Left colon (tissue), 2 donors: ENCODE data around the gene CFAP91. TPM values are rescaled to one million over a fixed set of nuclear protein-coding genes. Genes with fewer than 3 reads are reported as not detected.

Experiments
- ATAC-seq: fragments of 200-7000 bp; cut with Tn5 transposase; one replicate; pipeline ENCODE4 v1.9.1; 2020; ENCODE audit warnings: mild to moderate bottlenecking, moderate library complexity
- DNase-seq, 2 donors: peaks; one replicate each; pipeline ENCODE4 v3.0.0-alpha.2; 2020
- intact Hi-C, 2 donors: fragments of 100-400 bp; cut with DNase I in 1 of 2; cut with micrococcal nuclease in 1 of 2; formaldehyde crosslinking; loops; one replicate each; pipeline versions ENCODE4 v1.11.2 to v1.14.0; 2022; cut with DNase I, micrococcal nuclease
- total RNA-seq, 2 donors: library from RNA; stranded (reverse); fragmentation: NEBNext Ultra II Directional; extraction: Animal tissue kit (Norgen Biotek cat#: 25700); gene quantifications; one replicate each; pipeline ENCODE4 v1.2.1, GENCODE V29; 2021
- donor health status: DM: no; HTN: no; CAD: no.
- donor health status: DM: yes; HTN: yes; CAD: no.

CFAP91 gene
- total RNA-seq, 2 donors from 2014 or later, result 0.52 to 1.3 TPM

- intact Hi-C loops, result no loop called here
- ATAC-seq (no peak), DNase-seq (no peak)
Observed at GRCh38 chr3:119729996-119730395, 27.2 kb downstream of the CFAP91 start.

GRCh38 chr3:119731560-119732343, 28.9 kb downstream of the CFAP91 start:
- intact Hi-C loops, result no loop called here
- no peak for ATAC-seq
- no peak for DNase-seq

DNA sequence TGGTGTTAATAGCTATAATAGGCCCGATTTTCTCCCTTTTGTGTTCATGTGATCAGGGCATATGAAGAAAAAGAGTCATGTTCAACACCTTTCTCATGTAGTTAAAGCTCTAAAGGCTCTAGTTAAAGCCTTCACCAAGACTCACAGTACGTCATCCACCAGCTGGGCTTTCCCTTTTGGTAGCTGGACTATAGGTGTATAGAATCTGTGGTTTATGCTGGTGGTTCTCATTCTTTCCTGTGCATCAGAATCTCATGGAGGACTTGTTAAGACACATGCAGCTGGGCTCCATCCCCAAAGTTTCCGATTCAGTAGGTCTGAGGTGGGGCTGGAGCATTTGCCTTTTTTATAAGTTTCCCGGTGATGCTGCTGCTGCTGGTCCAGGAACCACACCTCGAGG, 31.0 kb downstream of the CFAP91 start:
- no peak for DNase-seq
- ATAC-seq, result no peak
- intact Hi-C loops, result no loop called here

DNA sequence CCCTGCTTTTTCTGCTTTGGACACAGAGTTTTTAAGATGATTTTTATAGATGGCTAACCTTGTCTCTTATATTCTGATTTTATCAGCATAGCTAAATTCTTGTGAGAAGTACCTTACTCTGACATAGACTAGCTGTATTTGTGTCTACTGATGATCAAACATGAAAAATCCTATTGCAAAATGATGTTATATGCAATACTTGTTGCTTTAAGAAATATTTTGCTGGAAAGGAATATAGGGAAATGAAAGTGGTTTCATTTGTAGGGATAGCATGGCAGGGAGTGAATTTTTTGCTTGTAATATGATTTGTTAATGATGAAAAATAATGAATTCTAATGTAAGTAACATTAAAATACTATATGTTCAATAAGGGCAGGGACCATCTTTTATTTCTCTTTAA, 35.9 kb downstream of the CFAP91 start:
- intact Hi-C loops, result no loop called here
- ATAC-seq (no peak), DNase-seq (no peak)

DNA sequence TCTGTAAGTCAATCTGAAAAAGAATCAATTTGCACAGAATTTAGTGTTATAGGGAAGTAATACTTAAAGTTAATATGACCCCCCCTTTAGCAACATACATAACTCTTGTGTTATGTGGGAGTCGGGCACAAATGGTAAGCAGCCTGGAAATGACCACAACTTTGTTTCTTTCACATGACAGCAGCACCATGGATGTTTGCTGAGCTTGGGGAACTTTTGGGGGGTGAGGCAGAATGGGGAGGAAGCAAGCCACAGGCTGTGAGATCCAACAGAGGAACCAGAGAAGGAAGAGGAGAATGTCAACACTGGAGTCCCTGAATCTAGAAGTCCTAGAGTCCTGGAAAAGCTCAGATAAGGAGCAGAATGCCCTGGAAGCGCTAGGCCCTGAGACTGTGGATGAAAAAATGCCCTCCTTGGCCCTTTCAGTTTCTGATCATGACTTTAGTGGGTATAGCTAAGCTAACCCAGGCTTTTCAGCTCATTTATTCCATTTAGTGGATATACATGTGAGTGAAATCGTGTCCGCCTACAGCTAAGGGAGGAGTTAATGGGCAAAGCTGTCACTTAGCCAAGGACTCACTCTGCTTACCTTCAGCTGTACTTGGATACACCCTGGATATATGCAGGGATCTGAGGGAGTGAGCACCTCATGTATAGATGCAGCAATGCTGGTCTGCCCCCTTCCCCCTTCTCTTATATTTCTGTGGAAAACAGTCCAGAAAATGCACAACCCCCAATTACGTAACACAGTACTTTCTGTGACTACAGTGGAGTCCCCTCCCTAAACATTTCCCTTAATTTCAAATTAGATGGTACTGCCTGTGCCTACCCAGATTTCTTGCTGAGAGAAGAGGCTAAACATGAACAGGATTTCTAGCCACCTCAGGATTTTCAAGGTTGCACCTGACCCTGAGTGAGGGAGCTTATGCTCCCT, 39.1 kb downstream of the CFAP91 start:
- intact Hi-C loops, result no loop called here
- ATAC-seq, result no peak
- DNase-seq, result no peak

GRCh38 chr3:119743921-119744320, 41.1 kb downstream of the CFAP91 start:
- ATAC-seq, result no peak
- intact Hi-C loops, result no loop called here
- DNase-seq, result no peak

- no peak for DNase-seq
- intact Hi-C loops, result no loop called here
- ATAC-seq, result no peak
Observed at GRCh38 chr3:119745942-119746341, 43.1 kb downstream of the CFAP91 start.

GRCh38 chr3:119746423-119746822, 43.6 kb downstream of the CFAP91 start:
- intact Hi-C loops, result no loop called here
- DNase-seq (no peak), ATAC-seq (no peak)

- DNase-seq, result no peak
- intact Hi-C loops, result no loop called here
- no peak for ATAC-seq
Observed at GRCh38 chr3:119747357-119747756, 44.5 kb downstream of the CFAP91 start.

- ATAC-seq, result no peak
- intact Hi-C loops, result no loop called here
- no peak for DNase-seq
Observed at GRCh38 chr3:119748991-119749390, 46.2 kb downstream of the CFAP91 start.

- intact Hi-C loops, result no loop called here
- no peak for DNase-seq
- ATAC-seq, result no peak
Observed at GRCh38 chr3:119751423-119751822, 48.6 kb downstream of the CFAP91 start.

Other genes with a start within 250 kb of the CFAP91 start
- 10 to 100 TPM; 26.3 to 37.3 TPM for gene TMEM39A, start 239.4 kb upstream of the CFAP91 start, total RNA-seq
- gene POGLUT1, start 234.1 kb upstream of the CFAP91 start, total RNA-seq, result 10 to 100 TPM; 15.7 to 19.6 TPM
- 10 to 100 TPM; 91.4 to 92.4 TPM for gene TIMMDC1, start 204.5 kb upstream of the CFAP91 start, total RNA-seq
- gene CD80, start 143.4 kb upstream of the CFAP91 start, total RNA-seq, result under 1 TPM; 0.40 to 0.98 TPM
- 1 to 10 TPM; 2.3 to 2.9 TPM for gene ADPRH, start 123.5 kb upstream of the CFAP91 start, total RNA-seq
- 1 to 10 TPM; 1.3 to 1.9 TPM for gene PLA1A, start 105.1 kb upstream of the CFAP91 start, total RNA-seq
- gene POPDC2, start 42.4 kb upstream of the CFAP91 start, total RNA-seq, result 10 to 100 TPM in 1 of 2 donors, 1 to 10 TPM in 1; 1.1 to 13.9 TPM
- 10 to 100 TPM; 46.0 to 56.8 TPM for gene COX17, start 25.6 kb upstream of the CFAP91 start, total RNA-seq
- 10 to 100 TPM; 71.2 to 90.8 TPM for gene NR1I2, start 79.1 kb downstream of the CFAP91 start, total RNA-seq